GM18858 (cell line): Measurements from ENCODE around the gene CES2.
"Not testable (repeated sequence)": the region's sequence is repeated elsewhere in the genome, so short reads cannot be mapped to it uniquely, and the experiment has no call there.

ENCODE experiments used
- ATAC-seq: cut with Tn5 transposase; IDR thresholded peaks from one replicate; pipeline ENCODE4 v1.9.1; 2021; ENCODE audit not compliant: unreplicated experiment

Gene CES2

GRCh38 chr16:66952430-66953110 is 17.3 kb downstream of the CES2 start:
- ATAC-seq, result no peak

- ATAC-seq, result no peak
Measured at GRCh38 chr16:66953462-66954096, 18.3 kb downstream of the CES2 start.

- no peak for ATAC-seq
Measured at GRCh38 chr16:66954097-66954659, 18.9 kb downstream of the CES2 start.

- not testable (repeated sequence) for ATAC-seq
Measured at GRCh38 chr16:66955363-66956153, 20.2 kb downstream of the CES2 start.

GRCh38 chr16:66956154-66956457 is 20.8 kb downstream of the CES2 start:
- not testable (repeated sequence) for ATAC-seq

DNA sequence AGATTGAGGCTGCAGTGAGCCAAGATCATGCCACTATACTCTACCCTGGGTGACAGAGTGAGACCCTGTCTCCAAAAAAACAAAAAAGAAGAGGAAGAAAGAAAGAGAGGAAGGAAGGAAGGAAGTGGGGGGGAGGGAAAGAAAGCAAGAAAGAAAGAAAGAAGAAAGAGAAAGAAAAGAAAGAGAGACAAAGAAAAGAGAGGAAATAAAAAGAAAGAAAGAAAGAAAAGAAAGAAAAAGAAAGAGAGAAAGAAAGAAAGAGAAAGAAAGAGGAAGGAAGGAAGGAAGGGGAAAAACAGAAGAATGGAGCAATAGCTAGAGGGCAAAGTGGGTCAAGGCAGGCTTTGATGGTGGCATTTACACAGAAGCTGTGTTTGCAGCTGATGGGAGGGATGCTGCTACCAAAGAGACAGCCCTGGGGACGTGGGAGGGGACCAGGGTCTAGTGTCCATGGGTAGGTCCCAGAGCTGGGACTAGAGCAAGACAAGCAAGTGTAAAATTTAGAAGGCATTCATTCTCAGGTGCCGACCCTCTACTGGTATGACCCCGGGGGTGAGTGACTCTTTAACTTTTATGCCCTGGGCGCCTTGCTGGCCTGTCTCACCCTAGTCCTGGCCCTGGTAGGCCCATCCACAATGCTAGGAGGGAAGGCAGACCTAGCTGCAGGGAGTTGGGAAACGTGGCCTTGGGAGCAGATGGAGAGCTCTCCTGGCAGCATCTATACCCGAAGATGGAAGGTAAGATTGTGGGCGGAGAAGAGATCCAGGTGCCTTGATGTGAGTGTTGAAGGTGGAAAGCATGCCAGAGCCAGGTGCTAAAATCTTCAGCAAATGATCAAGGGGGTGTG is 23.8 kb downstream of the CES2 start:
- ATAC-seq, result no peak

DNA sequence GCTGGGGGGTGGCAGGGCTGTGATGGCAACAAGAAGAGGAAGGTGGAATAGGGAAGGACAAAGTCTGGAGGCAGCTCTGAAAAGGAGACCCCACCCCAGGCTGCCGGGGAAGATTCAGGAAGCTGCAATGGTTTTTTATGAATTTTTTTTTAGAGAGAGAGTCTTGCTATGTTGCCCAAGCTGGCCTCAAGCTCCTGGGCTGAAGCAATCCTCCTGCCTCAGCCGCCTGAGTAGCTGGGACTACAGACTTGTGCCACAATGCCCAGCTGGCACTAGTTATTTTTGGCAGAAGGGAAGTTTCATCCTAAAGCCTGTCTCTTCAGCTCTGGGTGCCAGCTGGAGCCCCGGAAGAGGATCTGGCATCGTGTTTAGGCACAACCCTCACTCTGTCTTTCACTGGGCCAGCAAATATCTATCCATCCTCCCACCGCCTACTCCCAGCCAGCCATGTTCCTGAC is 24.4 kb downstream of the CES2 start:
- no peak for ATAC-seq

DNA sequence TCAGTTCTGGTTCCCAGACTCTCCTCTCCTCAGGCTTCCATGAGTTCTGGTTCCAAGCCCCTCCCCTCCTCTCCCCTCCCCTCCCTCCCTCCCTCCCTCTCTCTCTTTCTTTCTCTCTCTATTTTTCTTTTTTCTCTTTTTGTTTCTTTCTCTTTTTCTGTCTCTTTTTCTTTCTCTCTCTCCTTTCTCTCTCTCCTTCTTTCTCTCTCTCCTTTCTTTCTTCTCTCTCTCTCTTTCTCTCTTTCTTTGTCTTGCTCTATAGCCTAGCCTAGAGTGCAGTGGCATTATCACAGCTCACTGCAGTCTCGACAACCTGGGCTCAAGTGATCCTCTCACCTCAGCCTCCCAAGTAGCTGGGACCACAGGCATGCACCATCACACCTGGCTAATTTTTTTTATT is 25.0 kb downstream of the CES2 start:
- ATAC-seq, result no peak

- no peak for ATAC-seq
Measured at GRCh38 chr16:66961065-66961744, 25.9 kb downstream of the CES2 start, which contains the start of gene CES3. Gene CES3 (plus strand): TSS chr16:66961266. CDS start chr16:66961308, 42 bp downstream.

GRCh38 chr16:66961914-66962313 is 26.6 kb downstream of the CES2 start:
- ATAC-seq, result no peak

GRCh38 chr16:66964049-66964448 is 28.7 kb downstream of the CES2 start:
- no peak for ATAC-seq

DNA sequence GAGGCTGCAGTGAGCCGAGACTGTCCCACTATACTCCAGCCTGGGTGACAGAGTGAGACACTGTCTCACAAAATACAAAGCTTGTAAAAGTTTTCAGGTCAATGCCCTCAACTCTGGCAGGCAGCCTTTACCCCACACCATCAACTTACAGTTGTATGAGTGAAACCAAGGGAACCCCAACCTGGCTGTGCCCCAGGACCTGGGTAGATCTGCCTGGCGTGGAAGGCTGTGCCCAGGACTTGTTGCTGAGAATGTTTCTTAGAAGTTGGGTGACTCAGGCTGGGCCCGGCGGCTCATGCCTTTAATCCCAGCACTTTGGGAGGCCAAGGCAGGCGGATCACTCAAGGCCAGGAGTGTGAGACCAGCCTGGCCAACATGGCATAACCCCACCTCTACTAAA is 33.5 kb downstream of the CES2 start:
- ATAC-seq, result no peak

GRCh38 chr16:66970775-66971720 is 35.7 kb downstream of the CES2 start:
- no peak for ATAC-seq

DNA sequence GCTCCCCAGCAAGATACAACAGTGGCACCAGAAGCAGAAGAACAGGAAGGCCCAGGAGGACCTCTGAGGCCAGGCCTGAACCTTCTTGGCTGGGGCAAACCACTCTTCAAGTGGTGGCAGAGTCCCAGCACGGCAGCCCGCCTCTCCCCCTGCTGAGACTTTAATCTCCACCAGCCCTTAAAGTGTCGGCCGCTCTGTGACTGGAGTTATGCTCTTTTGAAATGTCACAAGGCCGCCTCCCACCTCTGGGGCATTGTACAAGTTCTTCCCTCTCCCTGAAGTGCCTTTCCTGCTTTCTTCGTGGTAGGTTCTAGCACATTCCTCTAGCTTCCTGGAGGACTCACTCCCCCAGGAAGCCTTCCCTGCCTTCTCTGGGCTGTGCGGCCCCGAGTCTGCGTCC is 37.7 kb downstream of the CES2 start:
- no peak for ATAC-seq

GRCh38 chr16:66973716-66974115 is 38.4 kb downstream of the CES2 start:
- ATAC-seq, result no peak

DNA sequence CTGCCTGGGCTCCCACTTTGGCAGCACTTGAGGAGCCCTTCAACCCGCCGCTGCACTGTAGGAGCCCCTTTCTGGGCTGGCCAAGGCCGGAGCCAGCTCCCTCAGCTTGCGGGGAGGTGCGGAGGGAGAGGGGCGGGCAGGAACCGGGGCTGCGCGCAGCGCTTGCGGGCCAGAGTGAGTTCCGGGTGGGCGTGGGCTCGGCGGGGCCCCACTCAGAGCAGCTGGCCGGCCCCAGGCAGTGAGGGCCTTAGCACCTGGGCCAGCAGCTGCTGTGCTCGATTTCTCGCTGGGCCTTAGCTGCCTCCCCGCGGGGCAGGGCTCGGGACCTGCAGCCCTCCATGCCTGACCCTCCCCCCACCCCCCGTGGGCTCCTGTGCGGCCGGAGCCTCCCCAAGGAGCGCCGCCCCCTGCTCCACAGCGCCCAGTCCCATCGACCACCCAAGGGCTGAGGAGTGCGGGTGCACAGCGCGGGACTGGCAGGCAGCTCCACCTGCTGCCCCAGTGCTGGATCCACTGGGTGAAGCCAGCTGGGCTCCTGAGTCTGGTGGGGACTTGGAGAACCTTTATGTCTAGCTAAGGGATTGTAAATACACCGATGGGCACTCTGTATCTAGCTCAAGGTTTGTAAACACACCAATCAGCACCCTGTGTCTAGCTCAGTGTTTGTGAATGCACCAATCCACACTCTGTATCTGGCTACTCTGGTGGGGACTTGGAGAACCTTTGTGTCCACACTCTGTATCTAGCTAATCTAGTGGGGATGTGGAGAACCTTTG is 39.0 kb downstream of the CES2 start:
- not testable (repeated sequence) for ATAC-seq

DNA sequence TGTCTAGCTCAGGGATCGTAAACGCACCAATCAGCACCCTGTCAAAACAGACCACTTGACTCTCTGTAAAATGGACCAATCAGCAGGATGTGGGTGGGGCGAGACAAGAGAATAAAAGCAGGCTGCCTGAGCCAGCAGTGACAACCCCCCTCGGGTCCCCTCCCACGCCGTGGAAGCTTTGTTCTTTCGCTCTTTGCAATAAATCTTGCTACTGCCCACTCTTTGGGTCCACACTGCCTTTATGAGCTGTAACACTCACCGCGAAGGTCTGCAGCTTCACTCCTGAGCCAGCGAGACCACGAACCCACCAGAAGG is 39.6 kb downstream of the CES2 start:
- ATAC-seq, result not testable (repeated sequence)

DNA sequence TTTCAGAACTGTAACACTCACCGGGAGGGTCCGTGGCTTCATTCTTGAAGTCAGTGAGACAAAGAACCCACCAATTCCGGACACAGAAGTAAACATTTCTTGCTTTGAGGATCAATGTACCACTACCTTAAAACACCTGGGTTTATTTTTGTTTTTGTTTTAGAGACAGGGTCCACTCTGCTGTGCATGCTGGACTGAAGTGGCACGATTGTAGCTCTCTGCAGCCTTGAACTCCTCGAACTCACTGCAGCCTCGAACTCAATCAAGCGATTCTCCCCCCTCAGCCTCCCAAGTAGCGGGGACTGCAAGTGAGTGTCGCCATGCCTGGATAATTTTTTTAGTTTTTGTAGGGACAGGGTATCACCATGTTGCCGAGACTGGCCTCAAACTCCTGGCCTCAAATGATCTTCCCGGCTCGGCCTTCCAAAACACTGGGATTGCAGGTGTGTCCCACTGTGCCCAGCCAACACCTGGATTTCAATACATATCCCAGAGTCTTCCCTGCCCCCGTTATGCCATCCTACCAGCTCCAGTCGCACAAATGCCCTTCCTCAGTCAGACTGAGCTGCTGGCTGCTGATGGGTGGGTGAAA is 40.1 kb downstream of the CES2 start:
- no peak for ATAC-seq
